Psoas muscle (tissue), 8 donors: Measurements from ENCODE around the gene UNC5B. TPM values are rescaled to one million over a fixed set of nuclear protein-coding genes. Genes with fewer than 3 reads are reported as not detected.
"Not testable (repeated sequence)": the region's sequence is repeated elsewhere in the genome, so short reads cannot be mapped to it uniquely, and the experiment has no call there.

ENCODE experiments used
- ATAC-seq, 4 donors: fragments of 200-7000 bp; cut with Tn5 transposase; one replicate each; pipeline ENCODE4 v1.9.1; 2020; ENCODE audit warnings: moderate library complexity in 3 of 4, mild to moderate bottlenecking in 2 of 4
- DNase-seq, 2 donors: peaks; one replicate each; pipeline ENCODE4 v3.0.0-alpha.2; 2020
- H3K27ac ChIP-seq: fragments of 200-600 bp; one replicate; pipeline ENCODE4 v1.8.0; 2022
- H3K27me3 ChIP-seq, 3 donors: fragments of 200-600 bp in 1 of 3; one replicate each; pipeline versions ENCODE4 v1.6.1 to v1.8.0; 2013 to 2022; ENCODE audit warnings: low read length in 2 of 3, mild to moderate bottlenecking in 2 of 3, moderate library complexity in 1 of 3; ENCODE audit not compliant: insufficient read depth in 3 of 3
- H3K36me3 ChIP-seq, 2 donors: fragments of 200-600 bp in 1 of 2; one replicate each; pipeline versions ENCODE4 v1.6.1 to v1.8.0; 2013 to 2022; ENCODE audit warnings: low read depth in 1 of 2, mild to moderate bottlenecking in 1 of 2, moderate library complexity in 1 of 2; ENCODE audit not compliant: insufficient read depth in 1 of 2
- H3K4me1 ChIP-seq: fragments of 200-600 bp; one replicate; pipeline ENCODE4 v1.8.0; 2022
- H3K4me3 ChIP-seq: fragments of 200-600 bp; one replicate; pipeline ENCODE4 v1.8.0; 2022; ENCODE audit warnings: mild to moderate bottlenecking
- H3K9me3 ChIP-seq: fragments of 200-600 bp; one replicate; pipeline ENCODE4 v1.8.0; 2022
- CTCF ChIP-seq: fragments of 200-600 bp; IDR thresholded peaks from one replicate; pipeline ENCODE4 v1.8.0; 2022; ENCODE audit warnings: antibody characterized with exemption
- WGBS, 3 donors: extraction: QIAGEN DNeasy Blood & Tissue Kit; methylation state at CpG; one replicate each; pipeline versions ENCODE4 v1.1.6 to v1.1.7; 2013; 5-methylcytosine and 5-hydroxymethylcytosine counted together
- intact Hi-C, 2 donors: fragments of 100-400 bp; cut with DNase I; formaldehyde crosslinking; loops; one replicate each; pipeline versions ENCODE4 v1.11.0 to v1.14.2; 2022
- polyA plus RNA-seq, 3 donors: library from polyadenylated mRNA; stranded (reverse); fragments of 200-250 nt; gene quantifications; one replicate each; pipeline ENCODE4 v1.2.3, GENCODE V29; 2013
- total RNA-seq, 4 donors: library from RNA; stranded (reverse); fragmentation: NEBNext Ultra II Directional in 2 of 4; extraction: Animal tissue kit (Norgen Biotek cat#: 25700) in 2 of 4; gene quantifications; one replicate each; pipeline versions ENCODE4 v1.2.1 to v1.2.4, GENCODE V29; 2021 to 2023
- donor health status: healthy with polysubstance abuse.
- donor health status: DM: no; HTN: no; CAD: no; lungs with moderate emphysema.
- donor health status: Bipolar disorder and iron deficiency.
- donor health status: healthy.
- donor health status: DM: yes; HTN: yes; CAD: no.
- donor health status: DM: no; HTN: no; CAD: no.
- donor health status: DM: no; HTN: no; CAD: no.
- donor health status: DM: yes; HTN: yes; CAD: no.

UNC5B gene
- total and polyA plus RNA-seq, 7 donors: 0.65 to 5.7 (median 1.3) TPM

- Histone ChIP-seq H3K9me3 (no peaks in the 10 kb centered on the region), H3K27me3 (no peaks in the 10 kb centered on the region), H3K36me3 (no peaks in the 10 kb centered on the region), H3K4me3 (peak overlapping the region; percentile 75), H3K4me1 (peaks cover 19% of the 10 kb centered on the region), H3K27ac (no peak overlapping the region)
- intact Hi-C loops: no loop called here
- TF ChIP-seq CTCF: no peak
- DNase-seq (no peak), ATAC-seq (no peak)
- WGBS, 3 donors: 25 to 32% (median 28%) methylated on average over 8 of the region's 8 CpGs
Measured at GRCh38 chr10:71216751-71217265, 4.4 kb downstream of the UNC5B start.

DNA sequence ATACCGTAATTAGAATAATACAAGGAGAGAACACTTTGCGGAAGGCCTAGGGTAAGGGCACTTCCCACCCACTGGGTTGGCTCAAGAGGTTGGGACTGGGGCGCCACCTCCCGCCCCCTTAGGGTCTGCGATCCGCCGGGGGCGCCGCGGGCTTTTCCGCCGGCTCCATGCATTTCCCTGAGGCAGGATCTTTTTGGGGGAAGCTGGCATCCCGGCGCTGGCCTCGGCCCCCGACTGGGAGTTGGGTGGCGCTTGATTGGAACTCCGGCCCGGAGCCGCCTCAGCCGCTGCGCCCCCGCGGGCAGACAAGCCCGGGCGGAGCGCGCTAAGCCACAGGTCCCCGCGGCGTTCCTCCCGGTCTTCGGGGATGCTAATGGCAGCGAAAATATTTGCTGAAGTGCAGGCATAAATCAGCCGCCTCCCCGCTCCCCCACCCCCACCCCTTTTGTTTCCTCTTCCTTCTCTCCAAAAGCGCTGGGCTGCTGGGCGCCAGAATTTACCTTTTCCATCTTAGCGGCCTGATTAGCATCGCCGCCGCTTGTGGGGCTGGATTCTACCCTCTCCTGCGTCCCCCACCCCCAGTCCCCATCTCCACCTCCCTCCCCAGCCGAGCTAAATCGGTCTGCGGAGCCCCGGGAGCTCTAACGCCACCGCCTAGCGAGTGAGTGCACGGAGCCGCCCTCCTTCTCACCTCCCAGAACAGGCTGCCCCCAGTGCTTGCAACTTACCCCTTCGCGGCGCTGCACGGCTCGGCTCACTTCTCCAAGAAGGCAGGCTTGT is 5.1 kb downstream of the UNC5B start:
- Histone ChIP-seq H3K36me3 (no peaks in the 10 kb centered on the region), H3K4me3 (peak overlapping the region; percentile 75), H3K4me1 (peaks cover 19% of the 10 kb centered on the region), H3K27ac (no peak overlapping the region), H3K27me3 (no peaks in the 10 kb centered on the region), H3K9me3 (no peaks in the 10 kb centered on the region)
- DNase-seq (no peak), ATAC-seq (peak in 3 of 4 donors; percentile 19 to 46 (median 46))
- intact Hi-C loops: no loop called here
- no peak for TF ChIP-seq CTCF
- 11 to 17% (median 14%) methylated on average over 55 to 57 of the region's 57 CpGs for WGBS, 3 donors

GRCh38 chr10:71218046-71218650 is 5.8 kb downstream of the UNC5B start:
- Histone ChIP-seq H3K4me1 (peaks cover 19% of the 10 kb centered on the region), H3K36me3 (no peaks in the 10 kb centered on the region), H3K27me3 (no peaks in the 10 kb centered on the region), H3K27ac (no peak overlapping the region), H3K9me3 (no peaks in the 10 kb centered on the region), H3K4me3 (peak overlapping the region; percentile 75)
- ATAC-seq (peak in 3 of 4 donors; percentile 56 to 72 (median 57)), DNase-seq (no peak)
- intact Hi-C loops: no loop called here
- no peak for TF ChIP-seq CTCF
- 80 to 85% (median 84%) methylated on average over 4 of the region's 4 CpGs for WGBS, 3 donors

GRCh38 chr10:71218651-71219050 is 6.3 kb downstream of the UNC5B start:
- ATAC-seq (no peak), DNase-seq (no peak)
- TF ChIP-seq CTCF: no peak
- Histone ChIP-seq H3K4me1 (peaks cover 19% of the 10 kb centered on the region), H3K27ac (no peak overlapping the region), H3K27me3 (no peaks in the 10 kb centered on the region), H3K4me3 (no peak overlapping the region), H3K9me3 (no peaks in the 10 kb centered on the region), H3K36me3 (no peaks in the 10 kb centered on the region)
- intact Hi-C loops: no loop called here
- 90 to 96% (median 93%) methylated on average over 4 to 5 of the region's 5 CpGs for WGBS, 3 donors

DNA sequence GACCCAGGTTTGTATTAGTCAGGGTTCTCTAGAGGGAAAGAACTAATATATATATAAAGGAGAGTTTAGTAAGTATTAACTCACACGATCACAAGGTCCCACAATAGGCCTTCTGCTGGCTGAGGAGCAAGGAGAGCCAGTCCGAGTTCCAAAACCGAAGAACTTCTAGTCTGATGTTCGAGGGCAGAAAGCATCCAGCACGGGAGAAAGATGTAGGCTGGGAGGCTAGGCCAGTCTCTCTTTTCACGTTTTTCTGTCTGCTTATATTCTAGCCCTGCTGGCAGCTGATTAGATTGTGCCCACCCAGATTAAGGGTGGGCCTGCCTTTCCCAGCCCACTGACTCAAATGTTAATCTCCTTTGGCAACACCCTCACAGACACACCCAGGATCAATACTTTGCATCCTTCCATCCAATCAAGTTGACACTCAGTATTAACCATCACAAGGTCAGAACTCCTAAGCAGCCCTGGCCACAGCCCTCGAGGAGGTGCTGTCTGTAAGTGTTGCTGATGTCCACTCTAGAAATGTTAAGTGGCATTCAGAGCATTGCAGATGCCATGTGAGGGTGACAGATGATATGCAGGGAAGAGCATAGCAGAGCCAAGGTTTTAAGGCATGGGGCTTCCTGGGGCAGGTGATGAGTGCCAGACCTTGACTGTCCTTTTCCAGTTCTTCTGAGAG is 7.0 kb downstream of the UNC5B start:
- WGBS, 3 donors: 79 to 88% (median 82%) methylated on average over 7 of the region's 7 CpGs
- intact Hi-C loops, H3K4me3 ChIP-seq, ATAC-seq, DNase-seq, H3K27me3 ChIP-seq, H3K9me3 ChIP-seq, H3K36me3 ChIP-seq, H3K27ac ChIP-seq: not testable (repeated sequence)
- H3K4me1 ChIP-seq: peaks cover 15% of the 10 kb centered on the region
